ENCODE results near the gene SP1. TPM values are rescaled to one million over a fixed set of nuclear protein-coding genes. Genes with fewer than 3 reads are reported as not detected.
"Not testable (repeated sequence)": the region's sequence is repeated elsewhere in the genome, so short reads cannot be mapped to it uniquely, and the experiment has no call there.

SP1 gene
- 7.3 and 9.9 TPM in 2 replicates for polyA plus RNA-seq
- 21.4 and 29.1 TPM in 2 replicates for polyA minus RNA-seq

DNA sequence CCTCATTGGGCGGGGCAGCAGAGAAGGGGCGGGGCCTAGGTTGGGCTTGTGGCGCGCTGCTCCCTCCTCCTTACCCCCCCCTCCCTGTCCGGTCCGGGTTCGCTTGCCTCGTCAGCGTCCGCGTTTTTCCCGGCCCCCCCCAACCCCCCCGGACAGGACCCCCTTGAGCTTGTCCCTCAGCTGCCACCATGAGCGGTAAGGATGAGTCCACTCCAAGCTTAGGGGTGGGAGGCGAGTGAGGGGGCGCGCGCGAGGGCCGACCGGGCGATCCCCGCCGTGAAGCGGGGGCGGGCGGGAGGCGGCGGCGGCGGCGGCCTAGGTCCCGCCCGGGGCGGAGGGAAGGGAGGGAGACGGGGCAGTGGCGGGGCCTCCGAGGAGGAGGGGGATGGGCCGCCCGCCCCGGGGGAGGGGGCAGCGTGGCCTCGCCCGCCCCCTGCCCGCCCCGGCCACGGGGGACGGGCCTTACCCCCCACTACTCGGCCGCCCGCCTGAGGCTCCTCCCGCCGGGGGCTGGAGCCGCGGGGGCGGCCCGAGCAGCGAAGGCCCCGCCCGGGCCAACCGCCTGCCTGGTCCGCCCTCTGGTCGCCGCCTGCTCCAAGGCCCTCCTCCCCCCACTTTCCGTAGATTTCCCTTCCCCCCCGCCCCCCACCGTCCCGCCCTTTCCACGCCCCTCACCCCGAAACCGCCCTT lies at the start of gene SP1:
TSS of gene SP1 (plus strand) at position 73 of the 690 bp plus-strand sequence. CDS start at position 189, 116 bp downstream.
- H3K9me2 ChIP-seq (ENCODE audit: insufficient read depth, low read length) = no peaks in the 10 kb centered on the region

DNA sequence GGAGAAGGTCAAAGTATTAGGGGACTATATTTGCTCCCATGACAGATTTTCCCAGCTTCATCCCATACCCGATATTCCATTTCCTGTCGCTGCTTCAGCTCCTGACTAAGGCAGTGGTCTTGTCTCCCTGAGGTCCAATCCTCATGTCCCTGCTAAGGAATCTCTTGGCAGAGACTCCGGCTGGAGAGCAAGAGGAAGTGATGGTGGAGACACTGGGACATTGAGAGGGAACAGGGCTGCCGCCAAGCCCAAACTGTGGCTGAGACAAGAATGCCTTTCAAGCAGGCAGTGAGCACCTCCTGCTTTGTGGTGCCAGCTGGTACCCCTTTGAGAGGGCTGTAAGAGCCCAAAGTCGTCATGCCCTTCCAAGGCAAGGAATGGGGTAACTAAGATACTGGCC lies 49.3 kb upstream of the SP1 start:
- H3K4me3 ChIP-seq (ENCODE audit: low read length) = no peak overlapping the region
- no peaks in the 10 kb centered on the region for H3K9me2 ChIP-seq (ENCODE audit: insufficient read depth, low read length)
- TF ChIP-seq SMC3 (conservative IDR thresholded peaks at IDR 0.05; ENCODE audit: poor library complexity) = no peak
- H3K9me3 ChIP-seq (ENCODE audit: low read length) = no peaks in the 10 kb centered on the region
- H3K36me3 ChIP-seq (ENCODE audit: insufficient read depth, low read length) = no peaks in the 10 kb centered on the region
- no peak overlapping the region for H2AFZ ChIP-seq (ENCODE audit: low read depth, low read length)
- no peaks in the 10 kb centered on the region for H3F3A ChIP-seq (ENCODE audit: insufficient read depth, low read length, poor library complexity, severe bottlenecking)
- peaks cover 4% of the 10 kb centered on the region for H3K27me3 ChIP-seq (ENCODE audit: insufficient read depth, low read depth, low read length)
- H3K79me2 ChIP-seq (replicated peaks; ENCODE audit: insufficient read depth, low read length) = no peaks in the 10 kb centered on the region
- no peak overlapping the region for H3K4me2 ChIP-seq (ENCODE audit: low read length)
- no peak overlapping the region for H3K9ac ChIP-seq (ENCODE audit: low read length)
- H4K20me1 ChIP-seq (ENCODE audit: insufficient read depth) = no peaks in the 10 kb centered on the region
- H3K27ac ChIP-seq (ENCODE audit: low read length) = no peak overlapping the region

More for the DNA sequence above, at the start of gene SP1:
- TF ChIP-seq TAF1 (IDR thresholded peaks at IDR 0.05; ENCODE audit: low read depth) (no peak), POLR2AphosphoS5 (IDR thresholded peaks at IDR 0.05) (peak; percentile 75), SMC3 (conservative IDR thresholded peaks at IDR 0.05; ENCODE audit: poor library complexity) (no peak), RAD21 (conservative IDR thresholded peaks at IDR 0.05) (no peak), EP300 (conservative IDR thresholded peaks at IDR 0.05; ENCODE audit: poor library complexity, severe bottlenecking) (no peak), EZH2 (IDR thresholded peaks at IDR 0.05; ENCODE audit: borderline replicate concordance, insufficient read depth, low read length, poor library complexity, severe bottlenecking) (no peak), MXI1 (conservative IDR thresholded peaks at IDR 0.05; ENCODE audit: poor library complexity, severe bottlenecking) (peak; percentile 37)
- TF ChIP-seq, protein P1, sequence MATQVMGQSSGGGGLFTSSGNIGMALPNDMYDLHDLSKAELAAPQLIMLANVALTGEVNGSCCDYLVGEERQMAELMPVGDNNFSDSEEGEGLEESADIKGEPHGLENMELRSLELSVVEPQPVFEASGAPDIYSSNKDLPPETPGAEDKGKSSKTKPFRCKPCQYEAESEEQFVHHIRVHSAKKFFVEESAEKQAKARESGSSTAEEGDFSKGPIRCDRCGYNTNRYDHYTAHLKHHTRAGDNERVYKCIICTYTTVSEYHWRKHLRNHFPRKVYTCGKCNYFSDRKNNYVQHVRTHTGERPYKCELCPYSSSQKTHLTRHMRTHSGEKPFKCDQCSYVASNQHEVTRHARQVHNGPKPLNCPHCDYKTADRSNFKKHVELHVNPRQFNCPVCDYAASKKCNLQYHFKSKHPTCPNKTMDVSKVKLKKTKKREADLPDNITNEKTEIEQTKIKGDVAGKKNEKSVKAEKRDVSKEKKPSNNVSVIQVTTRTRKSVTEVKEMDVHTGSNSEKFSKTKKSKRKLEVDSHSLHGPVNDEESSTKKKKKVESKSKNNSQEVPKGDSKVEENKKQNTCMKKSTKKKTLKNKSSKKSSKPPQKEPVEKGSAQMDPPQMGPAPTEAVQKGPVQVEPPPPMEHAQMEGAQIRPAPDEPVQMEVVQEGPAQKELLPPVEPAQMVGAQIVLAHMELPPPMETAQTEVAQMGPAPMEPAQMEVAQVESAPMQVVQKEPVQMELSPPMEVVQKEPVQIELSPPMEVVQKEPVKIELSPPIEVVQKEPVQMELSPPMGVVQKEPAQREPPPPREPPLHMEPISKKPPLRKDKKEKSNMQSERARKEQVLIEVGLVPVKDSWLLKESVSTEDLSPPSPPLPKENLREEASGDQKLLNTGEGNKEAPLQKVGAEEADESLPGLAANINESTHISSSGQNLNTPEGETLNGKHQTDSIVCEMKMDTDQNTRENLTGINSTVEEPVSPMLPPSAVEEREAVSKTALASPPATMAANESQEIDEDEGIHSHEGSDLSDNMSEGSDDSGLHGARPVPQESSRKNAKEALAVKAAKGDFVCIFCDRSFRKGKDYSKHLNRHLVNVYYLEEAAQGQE (IDR thresholded peaks at IDR 0.05; ENCODE audit: borderline replicate concordance) = no peak
- TF ChIP-seq, protein P2, sequence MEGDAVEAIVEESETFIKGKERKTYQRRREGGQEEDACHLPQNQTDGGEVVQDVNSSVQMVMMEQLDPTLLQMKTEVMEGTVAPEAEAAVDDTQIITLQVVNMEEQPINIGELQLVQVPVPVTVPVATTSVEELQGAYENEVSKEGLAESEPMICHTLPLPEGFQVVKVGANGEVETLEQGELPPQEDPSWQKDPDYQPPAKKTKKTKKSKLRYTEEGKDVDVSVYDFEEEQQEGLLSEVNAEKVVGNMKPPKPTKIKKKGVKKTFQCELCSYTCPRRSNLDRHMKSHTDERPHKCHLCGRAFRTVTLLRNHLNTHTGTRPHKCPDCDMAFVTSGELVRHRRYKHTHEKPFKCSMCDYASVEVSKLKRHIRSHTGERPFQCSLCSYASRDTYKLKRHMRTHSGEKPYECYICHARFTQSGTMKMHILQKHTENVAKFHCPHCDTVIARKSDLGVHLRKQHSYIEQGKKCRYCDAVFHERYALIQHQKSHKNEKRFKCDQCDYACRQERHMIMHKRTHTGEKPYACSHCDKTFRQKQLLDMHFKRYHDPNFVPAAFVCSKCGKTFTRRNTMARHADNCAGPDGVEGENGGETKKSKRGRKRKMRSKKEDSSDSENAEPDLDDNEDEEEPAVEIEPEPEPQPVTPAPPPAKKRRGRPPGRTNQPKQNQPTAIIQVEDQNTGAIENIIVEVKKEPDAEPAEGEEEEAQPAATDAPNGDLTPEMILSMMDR (IDR thresholded peaks at IDR 0.05; ENCODE audit: poor library complexity, severe bottlenecking) = no peak
- no peaks in the 10 kb centered on the region for H3K9me3 ChIP-seq (ENCODE audit: low read length)
- peak within 1 kb of the TSS; percentile 66 for H3K4me3 ChIP-seq (ENCODE audit: low read length)
- no peaks in the 10 kb centered on the region for H3K27me3 ChIP-seq (ENCODE audit: insufficient read depth, low read depth, low read length)
- peak within 1 kb of the TSS; percentile 78 for H3K4me2 ChIP-seq (ENCODE audit: low read length)
- no peaks in the 10 kb centered on the region for H4K20me1 ChIP-seq (ENCODE audit: insufficient read depth)
- H3K36me3 ChIP-seq (ENCODE audit: insufficient read depth, low read length) = peaks cover 12% of the 10 kb centered on the region
- peak within 1 kb of the TSS; percentile 76 for H3K9ac ChIP-seq (ENCODE audit: low read length)
- peaks cover 32% of the 10 kb centered on the region for H3K79me2 ChIP-seq (replicated peaks; ENCODE audit: insufficient read depth, low read length)
- no peaks in the 10 kb centered on the region for H3F3A ChIP-seq (ENCODE audit: insufficient read depth, low read length, poor library complexity, severe bottlenecking)
- peak within 1 kb of the TSS; percentile 82 for H3K27ac ChIP-seq (ENCODE audit: low read length)
- peak within 1 kb of the TSS; percentile 78 for H2AFZ ChIP-seq (ENCODE audit: low read depth, low read length)

DNA sequence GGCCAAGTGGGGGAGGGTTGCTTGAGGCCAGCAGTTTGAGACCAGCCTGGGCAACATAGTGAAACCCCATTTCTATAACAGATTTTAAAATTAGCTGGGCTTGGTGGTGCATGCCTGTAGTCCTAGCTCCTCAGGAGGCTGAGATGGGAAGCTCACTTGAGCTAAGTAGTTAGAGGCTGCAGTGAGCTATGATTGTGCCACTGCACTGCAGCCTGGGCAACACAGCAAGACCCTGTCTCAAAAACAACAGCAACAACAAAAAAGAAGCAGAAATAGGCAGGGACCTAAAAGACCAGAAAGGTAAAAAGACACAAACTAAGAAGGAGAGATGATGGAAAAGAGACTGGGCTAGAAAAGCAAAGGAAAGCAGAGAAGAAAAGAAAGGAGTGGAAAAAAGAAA lies 47.6 kb upstream of the SP1 start:
- not testable (repeated sequence) for H4K20me1 ChIP-seq (ENCODE audit: insufficient read depth); H3K9me2 ChIP-seq (ENCODE audit: insufficient read depth, low read length); H3K9ac ChIP-seq (ENCODE audit: low read length); H3K36me3 ChIP-seq (ENCODE audit: insufficient read depth, low read length); H3K4me2 ChIP-seq (ENCODE audit: low read length); H3K27me3 ChIP-seq (ENCODE audit: insufficient read depth, low read depth, low read length); H2AFZ ChIP-seq (ENCODE audit: low read depth, low read length); H3K27ac ChIP-seq (ENCODE audit: low read length); H3K79me2 ChIP-seq (replicated peaks; ENCODE audit: insufficient read depth, low read length); H3F3A ChIP-seq (ENCODE audit: insufficient read depth, low read length, poor library complexity, severe bottlenecking); H3K9me3 ChIP-seq (ENCODE audit: low read length); H3K4me3 ChIP-seq (ENCODE audit: low read length)

Measured in neural cell (in vitro differentiated cells).